UCSD-AML1 (cell line): ENCODE measurements around the gene WSCD2.

ENCODE experiments used
- DNase-seq: peaks from one replicate; lab custom pipeline; 2025; ENCODE audit not compliant: unreplicated experiment; lab: John Stamatoyannopoulos, UW

The WSCD2 gene

DNA sequence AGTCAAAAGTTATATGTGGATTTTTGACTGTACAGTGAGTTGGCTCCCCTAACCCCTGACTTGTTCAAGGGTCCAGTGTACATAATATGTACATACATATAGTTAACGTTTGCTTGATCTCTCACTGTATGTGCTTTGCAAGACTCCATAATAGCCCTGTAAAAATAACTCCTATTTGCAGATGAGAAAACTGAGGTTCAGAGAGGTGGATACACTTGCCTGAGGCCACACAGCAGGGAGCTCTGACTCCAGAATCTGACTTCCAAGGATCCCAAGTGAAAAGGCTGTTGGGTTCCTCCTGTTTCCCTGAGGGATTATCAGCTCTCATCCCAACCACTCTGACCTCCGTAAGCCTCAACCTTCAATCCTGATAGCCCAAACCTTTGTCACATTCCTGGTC lies 168.3 kb downstream of the WSCD2 start:
- no peak for DNase-seq

DNA sequence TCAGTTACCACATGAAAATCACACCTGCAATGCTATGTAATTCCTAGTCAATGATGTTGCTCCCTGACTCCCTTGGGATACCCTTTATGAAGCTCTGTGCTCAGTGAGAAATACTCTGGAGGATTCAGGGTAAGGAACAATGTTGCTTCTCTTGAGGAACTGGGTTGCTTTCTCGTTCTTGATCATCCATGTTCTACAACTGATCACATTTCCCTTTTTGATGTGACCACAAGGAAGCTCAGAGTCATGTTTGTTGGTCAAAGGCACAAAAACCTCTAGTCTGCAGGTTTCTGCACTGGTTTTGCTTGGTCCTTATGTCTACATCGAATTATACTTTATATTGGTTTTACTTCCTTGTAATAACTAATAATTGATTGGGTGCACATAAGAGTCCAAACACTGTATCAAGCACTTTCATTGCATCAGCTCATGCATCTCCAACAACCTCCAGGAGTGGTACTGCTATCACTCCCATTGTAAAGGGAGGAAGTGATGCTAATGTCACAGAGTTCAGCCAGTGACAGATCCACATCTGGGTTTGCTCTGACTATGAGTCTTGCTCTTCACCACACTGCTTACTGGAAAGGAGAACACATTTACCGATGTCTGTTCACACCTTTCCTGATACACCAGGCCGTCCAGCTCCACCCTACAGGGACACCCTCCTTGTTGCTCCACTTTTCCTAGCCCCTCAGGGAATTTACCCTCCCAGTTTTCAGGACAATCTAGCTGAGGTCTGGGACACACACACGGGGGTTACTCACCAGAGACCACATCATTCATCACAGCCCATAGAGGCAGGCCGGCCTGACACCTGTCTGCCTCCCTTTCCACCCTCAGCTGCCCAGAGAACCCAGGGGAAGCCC lies 169.0 kb downstream of the WSCD2 start:
- no peak for DNase-seq

DNA sequence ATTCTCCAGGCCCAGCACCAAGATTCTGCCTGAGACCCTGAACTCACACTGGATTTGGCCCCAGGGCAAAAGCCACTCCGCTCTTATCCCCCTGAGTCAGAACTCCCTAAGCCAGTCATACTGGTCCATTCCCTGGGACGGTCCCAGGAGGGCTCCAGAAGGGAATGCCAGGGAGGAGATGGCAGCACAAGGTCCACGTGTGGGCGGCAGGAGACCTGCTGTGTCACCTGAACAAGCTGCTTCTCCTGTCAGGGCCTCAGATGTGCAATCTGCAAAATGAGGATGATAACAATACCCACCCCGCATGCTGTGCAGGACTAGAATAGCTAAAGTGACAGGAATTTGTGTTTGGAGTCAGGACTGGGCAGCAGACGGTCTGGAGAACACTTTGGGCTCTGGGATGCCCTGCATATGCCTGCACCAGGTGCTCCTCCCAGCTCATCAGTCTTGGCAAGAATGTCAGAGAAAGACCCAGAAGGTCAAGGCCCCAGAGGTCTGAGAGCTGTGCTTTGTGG lies 169.7 kb downstream of the WSCD2 start:
- no peak for DNase-seq

DNA sequence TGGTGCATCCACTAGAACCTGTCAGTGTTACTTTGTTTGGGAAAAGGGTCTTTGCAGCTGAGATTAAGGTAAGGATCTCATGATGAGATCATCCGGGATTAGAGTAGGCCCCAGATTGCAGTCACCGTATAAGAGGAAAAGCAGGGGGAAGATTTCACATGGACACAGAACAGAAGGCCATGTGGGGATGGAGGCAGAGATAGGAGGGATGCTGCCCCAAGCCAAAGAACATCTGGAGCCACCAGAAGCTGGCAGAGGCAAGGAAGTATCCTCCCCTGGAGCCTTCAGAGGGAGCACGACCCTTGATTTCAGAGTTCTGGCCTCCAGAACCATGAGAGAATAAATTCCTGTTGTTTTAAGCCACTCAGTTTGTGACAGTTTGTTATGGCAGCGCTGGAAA lies 170.4 kb downstream of the WSCD2 start:
- no peak for DNase-seq
